NCI-H2081 (cell line): ENCODE results near the gene RNF166.

ENCODE experiments used
- DNase-seq, 2 experiments: peaks; one replicate each; lab custom pipeline; 2025; lab: John Stamatoyannopoulos, UW

RNF166 gene

DNA sequence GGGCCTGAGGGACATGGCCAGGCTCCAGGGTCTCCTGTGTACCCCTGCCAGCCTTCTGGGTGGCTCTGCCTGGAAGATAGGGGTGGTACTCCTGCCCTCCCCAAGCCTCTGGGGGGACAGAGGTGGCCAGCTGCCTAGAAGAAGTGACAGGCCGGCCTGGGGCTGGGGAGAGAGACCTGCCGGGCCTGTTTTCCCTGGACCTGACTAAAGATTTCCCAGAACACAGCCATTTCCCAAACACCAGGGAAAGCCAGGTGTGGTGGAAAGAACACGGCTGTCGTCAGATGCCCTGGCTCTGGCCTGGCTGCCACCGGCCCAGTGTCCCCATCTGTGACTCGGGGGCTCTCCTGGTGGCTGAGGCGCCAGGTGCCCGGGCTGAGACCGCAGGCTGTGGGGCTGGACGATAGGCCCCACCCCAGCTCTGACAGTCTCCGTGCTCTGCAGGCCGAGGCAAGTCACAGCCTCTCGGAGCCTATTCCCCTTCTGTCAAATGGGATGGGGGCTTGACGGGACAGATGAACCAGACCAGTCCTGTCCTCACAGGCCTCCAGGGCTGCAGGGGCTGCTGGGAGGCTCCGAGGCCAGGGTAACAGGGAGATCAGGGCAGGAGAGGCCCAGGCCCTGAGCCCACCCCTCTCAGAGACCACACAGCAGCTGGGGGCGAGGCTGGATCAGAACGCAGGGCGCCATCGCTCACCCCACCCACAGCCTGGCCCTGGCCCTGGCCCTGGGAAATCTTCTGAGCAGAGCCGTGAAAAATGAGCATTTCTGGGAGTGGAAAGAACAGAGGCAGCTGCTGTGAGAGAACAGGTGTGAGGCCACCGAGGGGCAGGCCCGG, 33.1 kb upstream of the RNF166 start:
- DNase-seq = no peak

DNA sequence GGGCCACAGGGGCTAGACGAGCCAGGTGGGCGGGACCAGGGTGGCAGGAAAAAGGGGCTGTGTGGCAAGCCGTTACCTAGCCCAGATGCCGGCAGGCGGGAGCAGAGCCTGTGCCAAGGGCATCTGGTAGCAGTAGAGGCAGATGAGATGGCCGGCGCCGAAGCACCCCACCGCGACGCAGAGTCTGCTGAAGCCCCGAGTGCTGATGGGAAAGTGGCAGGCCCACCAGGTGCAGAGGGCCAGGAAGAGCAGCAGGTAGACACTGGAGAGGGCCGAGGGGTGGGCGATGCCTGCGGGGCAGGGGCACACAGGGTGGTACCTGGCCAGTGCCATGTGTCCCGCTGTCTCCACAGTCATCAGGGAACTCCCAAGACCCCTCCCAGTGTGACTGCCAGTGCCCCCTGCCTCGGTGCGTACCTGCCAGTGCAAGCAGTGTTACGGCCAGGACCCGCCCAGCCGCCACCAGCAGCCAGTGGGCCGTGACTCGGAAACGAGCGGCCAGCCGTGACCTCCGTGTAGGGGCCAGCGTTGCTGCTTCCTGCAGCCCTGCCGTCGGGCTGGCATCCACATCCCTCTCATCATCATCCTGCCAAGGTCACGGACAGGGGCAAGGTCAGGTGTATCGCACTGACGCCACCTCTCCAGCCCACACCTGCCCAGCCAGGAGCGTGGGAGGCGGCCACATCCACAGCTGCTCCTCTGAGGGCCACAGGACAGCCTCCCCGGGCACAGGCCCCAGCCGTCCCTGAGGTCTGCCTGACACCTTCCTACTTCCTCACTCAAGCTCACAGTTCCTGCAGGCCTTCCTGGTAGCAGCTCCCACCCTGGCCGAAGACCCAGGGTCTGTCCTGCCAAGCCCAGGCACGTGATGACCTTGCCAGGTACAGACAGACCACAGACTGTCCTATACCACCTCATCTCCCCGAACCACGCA, 32.2 kb upstream of the RNF166 start:
- DNase-seq = no peak

DNA sequence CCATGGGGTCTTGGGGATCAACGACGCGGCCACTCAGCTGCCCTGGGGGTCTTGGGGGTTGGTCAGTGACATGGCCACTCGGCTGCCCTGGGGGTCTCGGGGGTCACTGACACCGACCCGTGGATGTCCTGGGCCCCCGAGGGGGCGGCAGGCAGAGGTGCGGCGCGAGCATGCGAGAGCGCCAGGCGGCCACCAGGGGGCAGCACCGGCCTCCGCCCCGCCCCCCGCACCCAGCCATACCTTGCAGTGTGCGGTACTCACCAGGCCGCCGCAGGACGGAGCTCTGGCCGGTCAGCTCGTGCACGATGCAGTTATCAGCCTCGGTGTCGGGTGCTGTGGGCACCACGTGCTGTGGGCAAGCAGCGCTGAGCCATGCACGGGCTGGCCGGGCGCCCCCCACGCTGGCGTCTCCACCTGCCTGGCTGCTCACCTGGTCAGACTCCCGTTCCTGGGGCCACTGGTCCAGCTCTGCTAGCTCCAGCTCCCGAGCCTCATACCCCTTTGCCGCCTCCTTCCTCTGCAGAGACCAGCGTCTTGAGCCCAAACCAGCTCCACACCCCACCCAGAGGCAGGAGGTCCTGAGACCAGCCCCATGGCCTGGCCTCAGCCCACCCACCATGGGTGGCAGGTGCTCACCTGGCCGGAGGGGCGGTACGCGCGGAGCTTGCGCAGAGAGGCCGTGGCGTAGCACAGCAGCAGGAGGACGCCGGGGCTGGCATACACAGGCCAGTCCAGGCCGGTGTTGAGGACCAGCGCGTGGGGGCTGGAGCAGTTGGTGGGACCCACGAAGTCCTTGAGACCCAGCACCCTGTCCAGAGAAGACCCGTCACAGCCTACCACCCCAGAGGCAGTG, 31.3 kb upstream of the RNF166 start:
- peak in 1 of 2 experiments; percentile 22 for DNase-seq

DNA sequence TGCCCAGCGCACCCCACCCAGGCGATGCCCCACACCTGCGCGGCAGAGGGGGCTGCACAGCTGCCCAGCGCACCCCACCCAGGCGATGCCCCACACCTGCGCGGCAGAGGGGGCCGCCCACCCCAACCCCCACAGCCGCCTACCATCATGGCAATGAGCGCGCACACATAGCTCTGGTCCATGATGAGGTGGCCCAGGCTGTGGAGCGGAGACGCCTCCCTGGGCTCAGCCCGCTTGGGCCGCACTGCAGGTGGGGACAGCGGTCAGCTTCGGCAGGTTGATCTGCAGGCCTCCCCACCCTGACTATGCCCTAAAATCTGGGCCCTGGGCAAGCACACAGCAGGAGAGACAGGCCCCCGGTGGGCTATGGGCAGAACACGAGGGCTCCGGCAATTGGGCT, 30.3 kb upstream of the RNF166 start:
- no peak for DNase-seq

DNA sequence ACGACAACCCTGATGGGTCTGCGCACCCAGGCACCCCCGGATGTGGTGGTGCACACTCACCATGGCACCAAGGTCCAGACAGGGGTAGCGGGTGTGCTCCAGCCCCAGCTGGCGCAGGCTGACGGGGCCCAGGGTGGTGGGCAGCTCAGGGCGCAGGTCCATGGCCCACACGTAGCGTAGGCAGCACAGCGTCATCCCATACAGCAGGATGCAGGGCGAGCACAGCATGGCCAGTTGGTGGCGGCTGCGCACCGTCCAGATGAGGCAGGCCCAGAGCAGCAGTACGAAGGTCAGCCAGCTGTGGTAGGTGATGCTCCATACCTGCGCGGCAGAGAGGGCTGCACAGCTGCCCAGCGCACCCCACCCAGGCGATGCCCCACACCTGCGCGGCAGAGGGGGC, 29.9 kb upstream of the RNF166 start:
- DNase-seq = no peak

DNA sequence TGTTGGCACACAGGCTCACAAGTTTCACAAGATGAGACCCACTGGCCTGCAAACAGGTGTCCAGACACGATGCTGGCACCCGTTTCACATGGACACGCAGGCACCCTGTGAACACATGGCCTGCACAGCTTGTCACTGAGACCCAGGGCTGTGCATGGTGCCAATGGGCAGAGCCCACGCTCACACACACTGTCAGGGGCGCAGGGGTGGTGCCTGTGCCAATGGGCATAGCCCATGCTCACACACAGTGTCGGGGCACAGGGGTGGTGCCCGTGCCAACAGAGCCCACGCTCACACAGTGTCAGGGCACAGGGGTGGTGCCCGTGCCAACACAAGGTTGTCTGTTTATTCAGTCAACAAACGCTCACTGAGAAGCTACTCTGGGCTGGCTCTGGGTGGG, 29.4 kb upstream of the RNF166 start:
- DNase-seq = no peak

DNA sequence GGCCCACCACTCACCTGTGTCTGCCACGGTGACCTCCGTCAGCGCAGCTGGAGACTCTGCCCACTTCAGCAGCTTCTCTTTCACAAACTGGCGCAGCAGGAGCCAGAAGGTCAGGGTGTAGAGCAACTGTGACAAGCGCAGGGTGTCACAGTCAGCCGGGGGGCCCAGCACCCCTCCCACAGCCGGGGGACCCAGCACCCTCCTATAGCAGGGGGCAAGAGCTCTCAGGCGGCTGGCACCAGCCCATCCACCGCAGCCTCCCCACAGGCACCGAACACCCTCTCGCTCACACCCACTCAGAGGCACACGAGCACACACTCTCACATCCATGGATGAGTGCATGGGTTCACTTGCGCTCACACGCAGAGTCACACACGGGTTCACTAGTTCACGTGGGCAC, 28.9 kb upstream of the RNF166 start:
- DNase-seq = no peak

DNA sequence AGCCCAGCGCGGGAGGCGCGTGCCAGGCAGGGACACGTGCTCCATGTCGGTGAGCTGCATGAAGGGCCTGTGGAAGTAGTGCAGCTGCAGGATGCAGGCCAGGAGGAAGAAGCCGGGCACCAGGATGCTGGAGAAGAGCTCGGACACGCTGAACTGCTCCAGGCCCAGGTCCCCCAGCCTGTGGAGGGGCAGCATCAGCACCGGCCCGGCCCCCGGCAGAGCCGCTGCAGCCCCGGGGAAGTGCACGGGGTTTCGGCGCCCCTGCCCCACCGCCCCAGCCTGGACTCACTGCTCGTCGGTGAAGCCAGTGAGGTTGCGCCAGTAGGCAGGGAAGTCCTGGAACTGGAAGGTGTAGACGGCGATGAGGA, 28.1 kb upstream of the RNF166 start:
- no peak for DNase-seq

DNA sequence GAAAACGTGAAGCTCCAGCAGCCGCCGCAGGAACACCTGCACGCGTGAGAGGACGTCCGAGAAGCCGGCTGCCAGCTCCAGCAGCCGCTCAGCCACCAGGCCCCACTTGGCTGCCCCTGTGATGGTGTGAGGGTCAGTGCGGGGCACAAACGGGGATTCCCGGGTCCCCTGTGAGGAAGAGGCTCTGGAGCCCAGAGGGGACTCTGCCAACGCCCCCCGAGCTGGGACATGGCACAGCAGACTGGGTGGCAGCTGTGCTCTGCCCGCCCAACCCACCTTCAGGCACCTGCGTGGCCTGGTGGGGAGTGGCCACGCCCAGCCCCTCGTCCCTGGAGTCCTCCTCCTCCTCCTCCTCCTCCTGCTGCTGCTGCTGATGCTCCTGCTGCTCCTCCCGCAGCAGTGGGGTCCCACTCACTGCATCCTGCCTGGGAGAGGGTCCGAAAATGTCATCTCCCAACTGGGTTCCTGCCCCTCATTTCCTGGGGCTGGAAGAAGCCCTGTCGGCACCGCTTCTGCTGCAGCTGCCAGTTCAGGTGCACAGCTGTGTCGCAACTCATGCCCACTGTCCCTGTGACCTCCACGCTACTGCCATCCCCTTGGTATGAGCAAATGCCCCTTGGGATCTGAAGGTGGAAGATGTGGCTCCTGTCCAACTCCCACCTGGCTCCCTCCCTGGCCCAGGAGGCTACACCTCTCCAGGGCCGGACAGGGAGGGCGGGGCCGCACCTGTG, 27.6 kb upstream of the RNF166 start:
- no peak for DNase-seq

DNA sequence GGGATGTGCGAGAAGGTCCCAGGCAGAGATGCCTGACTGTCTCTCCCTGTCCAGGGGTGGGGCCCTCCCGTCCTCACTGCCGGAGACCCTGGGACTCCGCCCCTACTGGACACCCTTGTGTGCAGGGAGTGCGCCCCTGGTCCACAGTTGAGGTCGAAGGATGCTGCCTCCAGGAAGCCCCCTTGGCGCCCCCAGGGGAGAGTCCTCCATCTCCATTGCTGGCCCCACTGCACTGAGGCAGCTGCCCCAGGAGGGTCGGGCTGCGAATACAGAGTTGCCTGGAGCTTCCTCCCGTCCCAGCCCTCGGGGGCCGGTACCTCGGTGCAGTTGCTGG, 26.7 kb upstream of the RNF166 start:
- DNase-seq = no peak

DNA sequence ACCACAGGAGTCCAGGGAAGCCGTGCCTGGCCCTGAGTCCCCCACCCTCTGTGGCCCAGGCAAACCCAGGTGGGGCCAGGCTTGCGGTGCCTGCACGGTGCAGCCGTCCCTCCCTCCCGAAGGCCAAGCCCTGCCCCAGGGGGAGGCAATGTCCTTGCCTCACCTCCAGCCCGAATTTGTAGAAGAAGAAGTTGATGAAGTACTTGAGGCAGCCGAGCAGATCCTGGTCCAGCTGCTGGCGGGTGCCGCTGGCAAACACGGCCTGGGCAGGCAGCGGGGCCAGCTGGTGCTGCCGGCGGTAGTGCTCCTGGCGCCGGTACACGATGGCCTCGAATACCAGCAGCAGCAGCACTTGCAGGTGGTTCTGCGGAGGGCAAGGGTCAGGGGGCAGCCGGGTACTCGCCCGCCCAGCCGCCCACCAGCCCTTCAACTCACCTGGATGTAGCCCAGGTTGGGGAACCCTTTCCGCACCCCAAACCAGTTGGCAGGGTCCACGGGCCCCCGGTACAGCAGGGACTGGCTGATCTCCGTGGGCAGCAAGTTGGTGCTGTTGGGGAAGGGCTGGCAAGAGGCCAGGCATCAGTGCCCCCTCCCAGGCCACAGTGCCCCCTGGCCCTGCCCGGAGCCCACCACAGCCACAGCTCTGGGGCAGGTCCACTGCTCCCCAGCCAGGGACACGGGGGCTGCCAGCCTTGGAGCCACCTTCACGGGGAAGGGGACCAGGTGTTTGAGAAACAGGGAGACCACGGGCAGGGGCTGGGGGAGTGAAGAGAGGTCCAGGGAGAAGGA, 26.2 kb upstream of the RNF166 start:
- peak in 1 of 2 experiments; percentile 5 for DNase-seq

DNA sequence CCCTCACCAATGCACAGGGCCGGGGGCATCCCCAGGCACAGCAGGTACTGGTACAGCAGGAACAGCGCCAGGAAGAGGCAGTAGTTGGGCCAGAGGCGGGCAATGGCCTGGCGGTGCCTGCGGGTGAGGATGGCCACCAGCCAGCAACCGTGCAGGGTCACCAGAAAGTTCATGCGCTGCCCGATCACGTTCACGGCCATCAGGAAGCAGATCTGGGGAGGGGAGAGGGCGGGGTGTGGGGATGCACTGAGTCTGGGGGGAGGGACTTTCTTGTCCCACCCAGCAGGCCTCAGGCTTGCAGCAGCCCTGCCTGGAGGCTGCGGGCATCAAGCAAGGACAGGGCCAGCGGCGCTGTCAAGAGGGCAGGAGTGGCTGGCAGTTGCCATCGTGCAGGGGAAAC, 25.5 kb upstream of the RNF166 start:
- DNase-seq = no peak

DNA sequence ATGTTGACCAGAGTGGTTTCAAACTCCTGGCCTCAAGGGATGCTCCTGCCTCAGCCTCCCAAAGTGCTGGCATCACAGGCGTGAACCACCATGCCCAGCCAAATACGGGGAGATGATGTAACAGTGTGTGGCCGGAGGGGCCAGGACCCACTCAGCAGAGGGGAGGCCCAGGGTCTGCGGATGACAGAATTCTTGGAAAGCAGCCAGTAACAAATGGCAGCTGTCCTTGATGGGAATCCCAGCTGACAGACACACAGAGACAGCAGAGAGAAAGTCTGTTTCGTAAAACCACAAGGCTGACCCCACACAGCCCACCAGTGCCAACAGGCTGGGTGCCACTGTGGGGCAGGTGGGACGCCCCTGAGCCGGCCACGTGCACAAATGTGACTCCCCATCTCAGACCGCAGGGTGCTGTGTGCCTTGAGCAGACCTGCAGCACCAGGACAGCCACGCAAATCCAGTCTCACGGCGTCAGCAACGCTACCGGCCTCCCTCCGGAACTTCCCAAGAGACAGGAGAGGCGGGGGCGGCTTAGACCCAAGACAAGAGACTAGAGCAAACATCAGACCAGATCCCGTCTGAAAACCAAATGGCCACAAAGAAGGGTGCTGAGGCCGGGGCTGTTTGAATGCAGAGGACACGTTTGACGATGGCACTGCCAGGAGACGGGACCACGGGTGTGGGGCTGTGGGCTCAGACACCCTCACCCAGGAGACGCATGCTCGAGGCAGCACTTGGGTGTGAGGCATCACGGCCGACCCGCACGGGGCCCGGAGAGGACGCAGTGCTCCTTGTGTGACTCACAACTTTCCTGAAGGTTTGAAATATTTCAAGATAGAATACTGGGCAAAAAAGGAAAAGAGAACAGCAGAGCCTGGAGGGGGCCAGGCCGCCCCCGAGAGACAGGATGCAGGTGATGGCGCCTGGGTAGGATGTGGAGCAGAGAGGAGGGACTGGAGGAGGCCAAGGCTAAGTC, 24.7 kb upstream of the RNF166 start:
- no peak for DNase-seq

DNA sequence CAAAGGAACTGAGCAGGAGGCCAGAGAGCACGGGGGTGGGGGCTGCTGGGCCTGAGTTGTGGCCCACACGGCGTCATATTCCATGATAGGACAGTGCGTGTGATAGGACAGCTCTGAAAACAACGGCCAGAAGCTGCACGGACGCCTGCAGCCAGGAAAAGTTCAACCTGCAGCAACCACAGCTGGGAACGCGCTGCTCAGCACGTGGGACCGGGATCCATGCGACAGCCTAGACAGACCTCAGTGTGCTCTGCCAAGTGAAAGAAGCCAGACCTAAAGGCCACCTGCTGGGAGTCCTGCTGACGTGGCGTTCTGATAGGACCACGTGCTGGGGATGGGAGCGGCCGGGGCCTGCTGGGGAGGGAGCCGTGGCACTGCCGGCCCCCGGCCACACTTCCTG, 21.7 kb upstream of the RNF166 start:
- no peak for DNase-seq

DNA sequence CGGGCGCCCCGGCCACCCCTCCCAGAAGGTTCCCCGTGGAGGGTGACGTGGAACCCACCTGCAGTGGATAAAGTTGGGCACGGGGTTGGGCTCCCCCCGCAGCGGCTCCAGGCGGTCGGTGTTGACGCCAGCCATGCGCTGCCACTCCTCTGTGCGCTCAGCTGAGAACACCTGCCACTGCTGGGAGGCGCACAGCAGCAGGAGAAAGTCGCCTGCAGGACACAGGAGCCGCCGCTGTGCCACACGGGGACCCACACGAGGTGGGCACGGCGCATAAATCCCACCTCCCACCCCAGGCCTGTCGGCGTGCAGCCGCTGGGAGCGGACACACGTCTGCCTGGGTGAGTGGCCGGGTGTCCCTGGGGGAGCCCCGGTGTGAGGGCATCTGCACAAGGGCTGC, 20.8 kb upstream of the RNF166 start:
- DNase-seq = peak in 1 of 2 experiments; percentile 1

DNA sequence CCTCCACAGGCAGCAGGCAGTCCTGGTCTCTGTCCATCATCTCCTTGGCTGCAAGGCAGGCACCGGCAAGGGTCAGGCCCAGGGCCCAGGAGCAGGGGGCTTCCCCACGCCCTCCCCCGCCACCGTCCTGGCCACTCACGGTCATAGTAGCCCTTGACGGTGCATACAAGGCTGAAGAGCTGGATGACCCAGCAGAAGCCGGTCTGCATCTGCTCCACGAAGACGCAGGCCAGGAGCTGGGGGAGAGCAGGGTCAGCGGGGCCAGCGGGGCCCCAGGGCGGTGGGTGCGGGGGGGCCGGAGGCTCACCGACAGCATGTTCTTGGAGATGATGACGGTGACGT, 20.2 kb upstream of the RNF166 start:
- no peak for DNase-seq

DNA sequence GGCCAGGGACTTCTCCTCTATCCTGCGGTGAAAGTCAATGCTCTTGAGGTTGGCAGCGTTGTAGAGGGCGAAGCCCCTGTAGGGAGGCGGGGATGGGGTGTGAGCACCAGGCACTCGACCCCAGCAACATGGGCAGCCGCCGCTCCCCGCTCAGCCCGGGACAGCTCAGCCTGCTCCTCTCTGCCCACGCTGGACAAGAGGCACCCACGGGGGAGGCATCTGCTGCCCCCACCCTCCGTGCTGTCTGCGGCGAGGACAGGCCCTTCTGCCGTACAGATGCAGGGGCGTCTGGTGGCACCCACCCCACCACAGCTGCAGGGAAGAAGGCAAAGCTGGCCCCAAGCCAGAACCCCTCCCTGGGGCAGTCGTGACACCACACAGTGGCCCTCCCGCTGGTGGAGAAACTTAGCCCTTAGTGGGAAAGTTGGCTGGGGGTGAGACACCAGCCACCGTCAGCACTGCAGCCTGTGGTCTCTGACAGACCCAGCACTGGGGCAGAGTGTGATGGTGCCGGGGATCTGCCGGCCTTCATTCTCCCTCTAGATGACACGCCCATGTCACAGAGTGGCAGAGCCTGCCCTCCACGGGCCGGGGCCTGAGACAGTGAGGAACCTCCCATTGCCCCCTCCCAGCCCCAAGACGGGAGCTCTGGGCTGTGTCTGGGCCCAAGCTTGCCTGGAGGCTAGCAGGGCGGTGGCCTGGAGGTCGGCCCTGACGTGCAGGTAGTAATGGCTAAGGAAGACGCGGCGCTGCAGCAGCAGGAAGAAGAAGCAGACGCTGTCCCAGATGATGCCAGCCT, 19.6 kb upstream of the RNF166 start:
- no peak for DNase-seq

DNA sequence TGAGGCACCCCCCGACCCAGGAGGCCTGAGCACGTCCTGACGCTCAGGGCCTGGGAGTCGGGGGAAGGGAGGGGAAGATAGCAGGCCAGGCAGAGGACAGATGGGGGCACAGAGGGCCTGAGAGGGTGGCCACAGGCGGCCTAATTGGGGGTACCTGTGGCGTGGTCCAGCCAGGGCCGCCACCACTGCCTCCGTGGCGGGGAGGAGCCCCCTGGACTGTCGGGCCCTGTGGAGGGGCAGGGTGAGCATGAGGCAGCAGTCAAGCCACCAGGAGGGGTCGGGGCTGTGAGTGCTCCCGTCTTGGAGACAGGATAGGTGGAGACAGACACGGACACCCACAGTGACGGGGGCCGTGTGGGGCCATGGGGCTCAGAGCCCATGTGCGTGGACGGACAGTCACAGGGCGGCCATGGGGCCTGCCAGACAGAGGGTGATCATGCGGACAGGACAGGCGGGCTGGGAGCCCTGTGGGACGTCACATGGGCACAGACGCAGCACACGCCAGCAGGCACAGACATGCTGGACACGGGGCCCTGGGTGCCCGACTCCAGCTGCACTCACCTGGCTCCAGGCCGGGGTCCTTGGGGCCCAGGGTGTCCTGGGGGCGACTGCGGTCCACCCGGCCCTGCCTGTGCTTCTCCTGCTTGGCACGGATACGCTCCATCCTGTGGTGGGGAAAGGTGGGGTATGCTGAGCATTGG, 18.8 kb upstream of the RNF166 start:
- no peak for DNase-seq
